Central memory CD4-positive, alpha-beta T cell (primary cell): ENCODE measurements around the gene ELMOD1.
A peak's percentile ranks its signal among the peaks of the same experiment; 100 is the strongest.
"Not testable (repeated sequence)": the region's sequence is repeated elsewhere in the genome, so short reads cannot be mapped to it uniquely, and the experiment has no call there.

ENCODE experiments used
- DNase-seq: peaks from one replicate; pipeline ENCODE4 v3.0.0; 2022
- total RNA-seq, 3 experiments: gene quantifications; one replicate each; lab custom pipeline; 2026; lab: John Stamatoyannopoulos, UW

Gene ELMOD1
- total RNA-seq: 0 reads per million in 3 experiments

GRCh38 chr11:107590460-107591377 is at the start of gene ELMOD1:
ELMOD1 (plus strand) TSS chr11:107591147; CDS start chr11:107618190, 27,043 bp downstream.
- peak; percentile 16 for DNase-seq

GRCh38 chr11:107545101-107545514 is 45.8 kb upstream of the ELMOD1 start:
- DNase-seq: no peak

GRCh38 chr11:107547961-107548360 is 43.0 kb upstream of the ELMOD1 start:
- DNase-seq: no peak

- peak; percentile 28 for DNase-seq
Observed at GRCh38 chr11:107549253-107549953, 41.5 kb upstream of the ELMOD1 start.

GRCh38 chr11:107549954-107550285 is 41.0 kb upstream of the ELMOD1 start:
- DNase-seq: no peak

- no peak for DNase-seq
Observed at GRCh38 chr11:107550304-107550703, 40.6 kb upstream of the ELMOD1 start.

- DNase-seq: no peak
Observed at GRCh38 chr11:107561688-107562087, 29.3 kb upstream of the ELMOD1 start.

GRCh38 chr11:107562647-107563208 is 28.2 kb upstream of the ELMOD1 start:
- no peak for DNase-seq

GRCh38 chr11:107563702-107564101 is 27.2 kb upstream of the ELMOD1 start:
- peak; percentile 28 for DNase-seq

- no peak for DNase-seq
Observed at GRCh38 chr11:107564877-107565218, 26.1 kb upstream of the ELMOD1 start.

- peak; percentile 77 for DNase-seq
Observed at GRCh38 chr11:107565219-107565937, 25.6 kb upstream of the ELMOD1 start, which contains the start of gene ALKBH8. ALKBH8 (minus strand) TSS chr11:107565735; CDS start chr11:107560893, 4,842 bp downstream.

- DNase-seq: not testable (repeated sequence)
Observed at GRCh38 chr11:107565955-107566501, 24.9 kb upstream of the ELMOD1 start.

GRCh38 chr11:107566569-107566968 is 24.4 kb upstream of the ELMOD1 start:
- no peak for DNase-seq

- no peak for DNase-seq
Observed at GRCh38 chr11:107567739-107568335, 23.1 kb upstream of the ELMOD1 start.

- DNase-seq: no peak
Observed at GRCh38 chr11:107570015-107570414, 20.9 kb upstream of the ELMOD1 start.

- DNase-seq: no peak
Observed at GRCh38 chr11:107573438-107573837, 17.5 kb upstream of the ELMOD1 start.

GRCh38 chr11:107576497-107577345 is 14.2 kb upstream of the ELMOD1 start:
- DNase-seq: peak; percentile 26

GRCh38 chr11:107577346-107577711 is 13.6 kb upstream of the ELMOD1 start:
- DNase-seq: no peak

GRCh38 chr11:107579169-107579568 is 11.8 kb upstream of the ELMOD1 start:
- not testable (repeated sequence) for DNase-seq

- DNase-seq: no peak
Observed at GRCh38 chr11:107581147-107581546, 9.8 kb upstream of the ELMOD1 start.

- no peak for DNase-seq
Observed at GRCh38 chr11:107583629-107584195, 7.2 kb upstream of the ELMOD1 start.
